ENCODE measurements around the gene TNFRSF1B.

Gene TNFRSF1B

GRCh38 chr1:12203216-12204007, 36.6 kb downstream of the TNFRSF1B start:
- peaks cover 37% of the 10 kb centered on the region for H3K4me1 ChIP-seq (ENCODE audit: control insufficient read depth, low read length)
- no peaks in the 10 kb centered on the region for H3K79me2 ChIP-seq (ENCODE audit: control insufficient read depth, low read length)
- H3K27ac ChIP-seq (ENCODE audit: low read depth, low read length): no peak overlapping the region
- H3K9me2 ChIP-seq (replicated peaks; ENCODE audit: control insufficient read depth, low read length): no peaks in the 10 kb centered on the region
- H3F3A ChIP-seq (ENCODE audit: control insufficient read depth, insufficient read depth): no peaks in the 10 kb centered on the region
- TF ChIP-seq CTCF (IDR thresholded peaks at IDR 0.05; ENCODE audit: low read depth, low read length, poor library complexity, severe bottlenecking): peak; percentile 30
- no peak for TF ChIP-seq EZH2phosphoT487 (IDR thresholded peaks at IDR 0.05; ENCODE audit: borderline replicate concordance, low read length)
- no peaks in the 10 kb centered on the region for H3K9me3 ChIP-seq (ENCODE audit: control insufficient read depth, insufficient read depth, low read length)
- H4K20me1 ChIP-seq (ENCODE audit: control insufficient read depth, insufficient read depth, low read depth, low read length): no peaks in the 10 kb centered on the region
- H3K4me2 ChIP-seq (ENCODE audit: low read length): no peak overlapping the region
- 0 out of 2 replicates have a peak, but pooled peaks cover 3% of the 10 kb centered on the region for H3K27me3 ChIP-seq (ENCODE audit: control insufficient read depth, low read length)
- no peaks in the 10 kb centered on the region for H3K36me3 ChIP-seq (ENCODE audit: control insufficient read depth, low read length)
- no peak overlapping the region for H3K4me3 ChIP-seq (ENCODE audit: low read length)

GRCh38 chr1:12204140-12204539, 37.3 kb downstream of the TNFRSF1B start:
- Histone ChIP-seq H3F3A (ENCODE audit: control insufficient read depth, insufficient read depth) (no peaks in the 10 kb centered on the region), H3K36me3 (ENCODE audit: control insufficient read depth, low read length) (no peaks in the 10 kb centered on the region), H3K4me2 (ENCODE audit: low read length) (no peak overlapping the region), H3K4me3 (ENCODE audit: low read length) (no peak overlapping the region), H3K27ac (ENCODE audit: low read depth, low read length) (no peak overlapping the region), H3K9me3 (ENCODE audit: control insufficient read depth, insufficient read depth, low read length) (no peaks in the 10 kb centered on the region), H3K9me2 (replicated peaks; ENCODE audit: control insufficient read depth, low read length) (no peaks in the 10 kb centered on the region), H3K27me3 (ENCODE audit: control insufficient read depth, low read length) (0 out of 2 replicates have a peak, but pooled peaks cover 3% of the 10 kb centered on the region), H3K79me2 (ENCODE audit: control insufficient read depth, low read length) (no peaks in the 10 kb centered on the region), H3K4me1 (ENCODE audit: control insufficient read depth, low read length) (peaks cover 37% of the 10 kb centered on the region), H4K20me1 (ENCODE audit: control insufficient read depth, insufficient read depth, low read depth, low read length) (no peaks in the 10 kb centered on the region)
- no peak for TF ChIP-seq CTCF (IDR thresholded peaks at IDR 0.05; ENCODE audit: low read depth, low read length, poor library complexity, severe bottlenecking)
- no peak for TF ChIP-seq EZH2phosphoT487 (IDR thresholded peaks at IDR 0.05; ENCODE audit: borderline replicate concordance, low read length)

GRCh38 chr1:12204754-12205658, 38.2 kb downstream of the TNFRSF1B start:
- H3K79me2 ChIP-seq (ENCODE audit: control insufficient read depth, low read length): no peaks in the 10 kb centered on the region
- H3K27me3 ChIP-seq (ENCODE audit: control insufficient read depth, low read length): 0 out of 2 replicates have a peak, but pooled peaks cover 3% of the 10 kb centered on the region
- no peaks in the 10 kb centered on the region for H3K9me3 ChIP-seq (ENCODE audit: control insufficient read depth, insufficient read depth, low read length)
- no peaks in the 10 kb centered on the region for H3K9me2 ChIP-seq (replicated peaks; ENCODE audit: control insufficient read depth, low read length)
- H3K27ac ChIP-seq (ENCODE audit: low read depth, low read length): no peak overlapping the region
- no peaks in the 10 kb centered on the region for H3K36me3 ChIP-seq (ENCODE audit: control insufficient read depth, low read length)
- no peaks in the 10 kb centered on the region for H3F3A ChIP-seq (ENCODE audit: control insufficient read depth, insufficient read depth)
- H3K4me2 ChIP-seq (ENCODE audit: low read length): no peak overlapping the region
- no peak for TF ChIP-seq EZH2phosphoT487 (IDR thresholded peaks at IDR 0.05; ENCODE audit: borderline replicate concordance, low read length)
- TF ChIP-seq CTCF (IDR thresholded peaks at IDR 0.05; ENCODE audit: low read depth, low read length, poor library complexity, severe bottlenecking): no peak
- H4K20me1 ChIP-seq (ENCODE audit: control insufficient read depth, insufficient read depth, low read depth, low read length): no peaks in the 10 kb centered on the region
- H3K4me3 ChIP-seq (ENCODE audit: low read length): no peak overlapping the region
- H3K4me1 ChIP-seq (ENCODE audit: control insufficient read depth, low read length): peaks cover 33% of the 10 kb centered on the region

Data from DOHH2 (cell line).